MM.1S (cell line): Measurements from ENCODE around the gene LGR4.

Experiments
- DNase-seq: peaks from one replicate; pipeline ENCODE4 v3.0.0-alpha.2; 2015
- H2AFZ ChIP-seq: fragments of 300-600 bp; sonication (generic); 2 replicates; pipeline ENCODE4 v1.6.0; 2016; ENCODE audit warnings: antibody characterized with exemption, low read length
- H3F3A ChIP-seq: fragments of 300-600 bp; sonication (generic); 2 replicates; pipeline ENCODE4 v1.6.1; 2016; ENCODE audit warnings: mild to moderate bottlenecking, antibody characterized with exemption, low read length, moderate library complexity, mixed read lengths; ENCODE audit not compliant: insufficient read depth
- H3K27ac ChIP-seq: fragments of 300-600 bp; sonication (generic); 2 replicates; pipeline ENCODE4 v1.5.1; 2016; ENCODE audit warnings: mild to moderate bottlenecking, low read length
- H3K27me3 ChIP-seq: fragments of 300-600 bp; sonication (generic); replicated peaks from 2 replicates; pipeline ENCODE4 v1.6.0; 2016; ENCODE audit warnings: low read length; ENCODE audit not compliant: insufficient read depth
- H3K36me3 ChIP-seq: fragments of 300-600 bp; sonication (generic); replicated peaks from 2 replicates; pipeline ENCODE4 v1.6.1; 2016; ENCODE audit warnings: mild to moderate bottlenecking, low read length, mixed read lengths; ENCODE audit not compliant: insufficient read depth
- H3K4me1 ChIP-seq: fragments of 300-600 bp; sonication (generic); 2 replicates; pipeline ENCODE4 v1.6.1; 2016; ENCODE audit warnings: low read length, mixed read lengths
- H3K4me2 ChIP-seq: fragments of 300-600 bp; sonication (generic); 2 replicates; pipeline ENCODE4 v1.6.0; 2016; ENCODE audit warnings: low read depth, low read length
- H3K4me3 ChIP-seq: fragments of 300-600 bp; sonication (generic); 2 replicates; pipeline ENCODE4 v1.5.1; 2016; ENCODE audit warnings: low read length, mixed read lengths
- H3K79me2 ChIP-seq: fragments of 300-600 bp; sonication (generic); 2 replicates; pipeline ENCODE4 v1.6.1; 2016; ENCODE audit warnings: mixed run types, low read length, mixed read lengths
- H3K9ac ChIP-seq: fragments of 300-600 bp; sonication (generic); 2 replicates; pipeline ENCODE4 v1.6.1; 2016; ENCODE audit warnings: low read length, mixed read lengths
- H3K9me2 ChIP-seq: fragments of 300-600 bp; sonication (generic); replicated peaks from 2 replicates; pipeline ENCODE4 v1.6.1; 2016; ENCODE audit warnings: mild to moderate bottlenecking, low read length, mixed read lengths; ENCODE audit not compliant: insufficient read depth
- H3K9me3 ChIP-seq: fragments of 300-600 bp; sonication (generic); replicated peaks from 2 replicates; pipeline ENCODE4 v1.6.1; 2016; ENCODE audit warnings: mild to moderate bottlenecking, low read length, mixed read lengths; ENCODE audit not compliant: insufficient read depth
- H4K20me1 ChIP-seq: fragments of 300-600 bp; sonication (generic); 2 replicates; pipeline ENCODE4 v1.6.1; 2016; ENCODE audit warnings: mild to moderate bottlenecking, low read length, moderate library complexity, mixed read lengths; ENCODE audit not compliant: insufficient read depth
- CTCF ChIP-seq: fragments of 300-600 bp; sonication (generic); IDR thresholded peaks from 2 replicates; pipeline ENCODE4 v1.5.1; 2016; ENCODE audit warnings: antibody characterized with exemption, low read length, mixed read lengths
- EZH2 ChIP-seq: fragments of 300-600 bp; sonication (generic); optimal IDR thresholded peaks from 2 replicates; pipeline ENCODE3; 2017; ENCODE audit warnings: low read depth, mild to moderate bottlenecking, antibody characterized with exemption, low read length, mixed read lengths
- EZH2phosphoT487 ChIP-seq: fragments of 300-600 bp; sonication (generic); IDR thresholded peaks from 2 replicates; pipeline ENCODE4 v1.6.1; 2018; ENCODE audit warnings: antibody characterized with exemption, low read length

LGR4 gene

GRCh38 chr11:27355575-27356104 is 117.0 kb downstream of the LGR4 start:
- TF ChIP-seq CTCF (no peak), EZH2 (no peak), EZH2phosphoT487 (no peak)
- no peaks in the 10 kb centered on the region for H3K9me3 ChIP-seq
- H4K20me1 ChIP-seq: no peaks in the 10 kb centered on the region
- H3K4me1 ChIP-seq: peaks cover 18% of the 10 kb centered on the region
- H3K4me2 ChIP-seq: no peak overlapping the region
- no peak overlapping the region for H2AFZ ChIP-seq
- no peak overlapping the region for H3K9ac ChIP-seq
- no peaks in the 10 kb centered on the region for H3K9me2 ChIP-seq
- no peak overlapping the region for H3K4me3 ChIP-seq
- no peaks in the 10 kb centered on the region for H3K36me3 ChIP-seq
- peaks cover 22% of the 10 kb centered on the region for H3K79me2 ChIP-seq
- no peaks in the 10 kb centered on the region for H3K27me3 ChIP-seq
- H3K27ac ChIP-seq: no peak overlapping the region
- H3F3A ChIP-seq: peaks cover 20% of the 10 kb centered on the region
- DNase-seq: no peak

DNA sequence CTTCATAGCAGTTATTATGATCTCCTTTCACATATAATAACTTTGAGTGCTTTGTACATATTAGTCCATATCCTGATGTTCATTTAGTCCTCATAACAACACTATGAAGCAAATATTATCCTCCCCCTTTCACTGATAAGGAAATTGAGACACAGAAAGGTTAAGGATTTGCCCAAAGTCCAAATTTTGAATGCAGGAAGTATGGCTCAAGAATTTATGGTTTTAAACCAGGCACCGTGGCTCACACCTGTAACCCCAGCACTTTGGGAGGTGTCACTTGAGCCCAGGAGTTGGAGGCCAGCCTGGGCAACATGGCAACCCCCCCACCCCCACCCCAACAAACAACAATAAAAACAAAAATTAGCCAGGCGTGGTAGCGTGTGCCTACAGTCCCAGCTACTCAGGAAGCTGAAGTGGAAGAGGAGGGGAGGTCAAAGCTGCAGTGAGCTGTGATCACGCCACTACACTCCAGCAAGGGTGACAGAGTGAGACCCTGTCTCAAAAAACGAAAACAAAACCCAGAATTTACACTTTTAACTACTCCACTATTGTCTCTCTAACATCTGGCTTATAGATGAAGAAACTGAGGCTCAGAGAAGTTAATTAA is 118.1 kb downstream of the LGR4 start:
- Histone ChIP-seq H3K36me3 (no peaks in the 10 kb centered on the region), H3K4me3 (no peak overlapping the region), H3K9me2 (no peaks in the 10 kb centered on the region), H3K27ac (no peak overlapping the region), H4K20me1 (no peaks in the 10 kb centered on the region), H2AFZ (no peak overlapping the region), H3K4me1 (peaks cover 18% of the 10 kb centered on the region), H3K4me2 (no peak overlapping the region), H3F3A (peaks cover 20% of the 10 kb centered on the region), H3K79me2 (peaks cover 12% of the 10 kb centered on the region; the same call in 1 of the 2 replicates), H3K27me3 (no peaks in the 10 kb centered on the region), H3K9ac (no peak overlapping the region), H3K9me3 (no peaks in the 10 kb centered on the region)
- DNase-seq: no peak
- no peak for TF ChIP-seq EZH2
- no peak for TF ChIP-seq EZH2phosphoT487
- no peak for TF ChIP-seq CTCF

GRCh38 chr11:27353593-27354358 is 118.8 kb downstream of the LGR4 start:
- no peak for DNase-seq
- peaks cover 20% of the 10 kb centered on the region for H3F3A ChIP-seq
- H3K9me3 ChIP-seq: no peaks in the 10 kb centered on the region
- no peak overlapping the region for H3K9ac ChIP-seq
- H3K9me2 ChIP-seq: no peaks in the 10 kb centered on the region
- no peak overlapping the region for H3K4me3 ChIP-seq
- no peak overlapping the region for H3K27ac ChIP-seq
- peaks cover 6% of the 10 kb centered on the region; the same call in 1 of the 2 replicates for H3K79me2 ChIP-seq
- TF ChIP-seq EZH2: no peak
- TF ChIP-seq CTCF: no peak
- TF ChIP-seq EZH2phosphoT487: no peak
- no peak overlapping the region for H3K4me2 ChIP-seq
- H4K20me1 ChIP-seq: no peaks in the 10 kb centered on the region
- H3K27me3 ChIP-seq: no peaks in the 10 kb centered on the region
- H3K4me1 ChIP-seq: peaks cover 12% of the 10 kb centered on the region
- H2AFZ ChIP-seq: no peak overlapping the region
- no peaks in the 10 kb centered on the region for H3K36me3 ChIP-seq
